ENCODE data around the gene KDM1A.

DNA sequence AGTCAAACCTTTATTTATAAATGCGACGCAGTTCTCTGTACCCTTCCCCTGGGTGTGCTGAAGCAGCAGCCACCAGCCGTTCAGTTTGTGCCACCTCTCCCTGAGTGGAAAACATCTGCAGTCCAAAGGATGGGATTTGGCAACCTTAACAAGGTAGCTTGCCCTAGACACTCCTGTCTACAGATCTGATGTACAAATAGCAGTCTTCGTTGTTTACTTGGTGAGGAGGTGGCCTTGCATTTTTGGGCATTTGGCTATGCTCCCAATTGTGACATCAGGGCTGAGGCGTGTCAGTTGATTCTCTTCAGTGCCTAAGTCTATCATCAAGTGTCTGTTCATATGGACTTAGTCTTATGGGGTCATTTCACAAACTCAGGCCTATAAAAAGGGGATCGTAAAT lies 59.8 kb downstream of the KDM1A start:
- TF ChIP-seq, protein P1, sequence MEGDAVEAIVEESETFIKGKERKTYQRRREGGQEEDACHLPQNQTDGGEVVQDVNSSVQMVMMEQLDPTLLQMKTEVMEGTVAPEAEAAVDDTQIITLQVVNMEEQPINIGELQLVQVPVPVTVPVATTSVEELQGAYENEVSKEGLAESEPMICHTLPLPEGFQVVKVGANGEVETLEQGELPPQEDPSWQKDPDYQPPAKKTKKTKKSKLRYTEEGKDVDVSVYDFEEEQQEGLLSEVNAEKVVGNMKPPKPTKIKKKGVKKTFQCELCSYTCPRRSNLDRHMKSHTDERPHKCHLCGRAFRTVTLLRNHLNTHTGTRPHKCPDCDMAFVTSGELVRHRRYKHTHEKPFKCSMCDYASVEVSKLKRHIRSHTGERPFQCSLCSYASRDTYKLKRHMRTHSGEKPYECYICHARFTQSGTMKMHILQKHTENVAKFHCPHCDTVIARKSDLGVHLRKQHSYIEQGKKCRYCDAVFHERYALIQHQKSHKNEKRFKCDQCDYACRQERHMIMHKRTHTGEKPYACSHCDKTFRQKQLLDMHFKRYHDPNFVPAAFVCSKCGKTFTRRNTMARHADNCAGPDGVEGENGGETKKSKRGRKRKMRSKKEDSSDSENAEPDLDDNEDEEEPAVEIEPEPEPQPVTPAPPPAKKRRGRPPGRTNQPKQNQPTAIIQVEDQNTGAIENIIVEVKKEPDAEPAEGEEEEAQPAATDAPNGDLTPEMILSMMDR (conservative IDR thresholded peaks at IDR 0.05; ENCODE audit: low read length): no peak
- no peak for TF ChIP-seq EZH2phosphoT487 (IDR thresholded peaks at IDR 0.05; ENCODE audit: borderline replicate concordance)
